RWPE2 (cell line): ENCODE measurements around the gene KLHDC10.
A peak's percentile ranks its signal among the peaks of the same experiment; 100 is the strongest.

Source experiments
- ATAC-seq: fragments of 200-7000 bp; cut with Tn5 transposase; 3 replicates; pipeline ENCODE4 v1.9.1; 2021; ENCODE audit warnings: low read depth
- DNase-seq: peaks from one replicate; pipeline ENCODE4 v3.0.0-alpha.2; 2020; ENCODE audit warnings: low spot score
- H3K27ac ChIP-seq: fragments of 450-650 bp; 2 replicates; pipeline ENCODE4 v1.5.1; 2017; ENCODE audit warnings: mild to moderate bottlenecking; ENCODE audit not compliant: poor library complexity, severe bottlenecking
- H3K27me3 ChIP-seq: fragments of 250-450 bp; sonication (Bioruptor Pico); 2 replicates; pipeline ENCODE4 v1.5.1; 2021; ENCODE audit warnings: mild to moderate bottlenecking, moderate library complexity; ENCODE audit not compliant: insufficient read depth, poor library complexity, severe bottlenecking
- H3K36me3 ChIP-seq: fragments of 250-450 bp; sonication (Bioruptor Pico); 2 replicates; pipeline ENCODE4 v1.5.1; 2020; ENCODE audit warnings: low read depth, mild to moderate bottlenecking, moderate library complexity
- H3K4me1 ChIP-seq: fragments of 250-450 bp; sonication (Bioruptor Pico); 2 replicates; pipeline ENCODE4 v1.5.1; 2021; ENCODE audit warnings: mild to moderate bottlenecking, moderate library complexity; ENCODE audit not compliant: insufficient read depth, poor library complexity, severe bottlenecking
- H3K4me3 ChIP-seq: fragments of 250-450 bp; sonication (Bioruptor Pico); 2 replicates; pipeline ENCODE4 v1.5.1; 2021; ENCODE audit warnings: mild to moderate bottlenecking, moderate library complexity; ENCODE audit not compliant: severe bottlenecking
- H3K9me3 ChIP-seq: fragments of 250-450 bp; sonication (Bioruptor Pico); 2 replicates; pipeline ENCODE4 v1.5.1; 2021; ENCODE audit warnings: mild to moderate bottlenecking, moderate library complexity; ENCODE audit not compliant: severe bottlenecking
- CTCF ChIP-seq: fragments of 450-650 bp; IDR thresholded peaks from one replicate; pipeline ENCODE4 v1.5.1; 2017; ENCODE audit warnings: mild to moderate bottlenecking, moderate library complexity; ENCODE audit not compliant: poor library complexity, severe bottlenecking

Gene KLHDC10

GRCh38 chr7:130096243-130096827 is 26.0 kb downstream of the KLHDC10 start:
- no peak for ATAC-seq
- Histone ChIP-seq H3K4me1 (no peaks in the 10 kb centered on the region), H3K36me3 (no peaks in the 10 kb centered on the region), H3K27me3 (no peaks in the 10 kb centered on the region), H3K27ac (no peak overlapping the region), H3K4me3 (no peak overlapping the region), H3K9me3 (peaks cover 2% of the 10 kb centered on the region)
- peak; percentile 43 for TF ChIP-seq CTCF
- no peak for DNase-seq

- no peaks in the 10 kb centered on the region for H3K36me3 ChIP-seq
- no peak for DNase-seq
Measured at GRCh38 chr7:130099331-130099730, 29.0 kb downstream of the KLHDC10 start.

GRCh38 chr7:130102588-130102987 is 32.3 kb downstream of the KLHDC10 start:
- Histone ChIP-seq H3K36me3 (no peaks in the 10 kb centered on the region), H3K27me3 (no peaks in the 10 kb centered on the region), H3K9me3 (peaks cover 2% of the 10 kb centered on the region), H3K27ac (no peak overlapping the region), H3K4me3 (no peak overlapping the region), H3K4me1 (no peaks in the 10 kb centered on the region)
- ATAC-seq (no peak), DNase-seq (no peak)
- no peak for TF ChIP-seq CTCF

More at GRCh38 chr7:130099331-130099730, 29.0 kb downstream of the KLHDC10 start:
- no peak overlapping the region for H3K4me3 ChIP-seq
- no peaks in the 10 kb centered on the region for H3K4me1 ChIP-seq
- H3K27ac ChIP-seq: no peak overlapping the region
- no peaks in the 10 kb centered on the region for H3K27me3 ChIP-seq
- no peak for TF ChIP-seq CTCF
- H3K9me3 ChIP-seq: peaks cover 2% of the 10 kb centered on the region
- ATAC-seq: no peak

- no peak for TF ChIP-seq CTCF
- no peaks in the 10 kb centered on the region for H3K27me3 ChIP-seq
- H3K27ac ChIP-seq: no peak overlapping the region
- H3K9me3 ChIP-seq: no peaks in the 10 kb centered on the region
- no peaks in the 10 kb centered on the region for H3K36me3 ChIP-seq
- ATAC-seq (no peak), DNase-seq (no peak)
- H3K4me3 ChIP-seq: no peak overlapping the region
- H3K4me1 ChIP-seq: no peaks in the 10 kb centered on the region
Measured at GRCh38 chr7:130107949-130108674, 37.8 kb downstream of the KLHDC10 start.

- DNase-seq: no peak
- H3K4me1 ChIP-seq: no peaks in the 10 kb centered on the region
Measured at GRCh38 chr7:130108809-130109208, 38.5 kb downstream of the KLHDC10 start.

More at GRCh38 chr7:130108809-130109208, 38.5 kb downstream of the KLHDC10 start:
- no peaks in the 10 kb centered on the region for H3K9me3 ChIP-seq
- no peak for ATAC-seq
- H3K4me3 ChIP-seq: no peak overlapping the region
- H3K27ac ChIP-seq: no peak overlapping the region
- TF ChIP-seq CTCF: no peak
- H3K27me3 ChIP-seq: no peaks in the 10 kb centered on the region
- H3K36me3 ChIP-seq: no peaks in the 10 kb centered on the region
